Central memory CD4-positive, alpha-beta T cell (primary cell): ENCODE data around the gene PYCR2.

Source experiments
- DNase-seq: peaks from one replicate; pipeline ENCODE4 v3.0.0; 2022

Gene PYCR2

DNA sequence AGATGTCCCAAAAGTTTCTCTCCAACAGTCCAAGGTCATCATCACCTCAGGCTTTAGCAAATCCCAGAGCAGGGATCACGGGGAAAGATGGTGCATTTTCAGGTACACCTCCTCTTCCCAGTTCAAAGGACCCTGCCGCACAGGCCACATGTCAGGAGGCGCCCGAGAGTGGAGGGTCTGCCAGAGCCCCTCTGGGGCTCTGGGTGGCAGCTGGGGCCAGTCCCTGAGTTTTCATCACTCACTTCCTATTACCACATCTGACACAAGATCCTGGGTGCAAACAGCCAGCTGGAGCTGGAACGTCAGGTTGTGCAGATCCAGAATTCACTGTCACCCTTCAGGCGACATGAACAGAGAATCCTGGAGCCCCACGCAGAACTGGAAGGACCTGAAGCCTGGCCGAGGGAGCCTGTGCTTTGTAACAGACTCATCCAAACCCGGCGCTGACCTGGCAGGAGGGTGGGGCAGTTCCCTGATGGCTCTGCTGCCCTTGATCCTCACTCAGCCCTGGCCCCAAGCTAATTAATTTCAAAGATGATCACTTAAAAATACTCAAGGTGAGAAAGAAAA is 50.7 kb downstream of the PYCR2 start:
- no peak for DNase-seq

GRCh38 chr1:225872075-225872430 is 52.0 kb downstream of the PYCR2 start:
- DNase-seq: no peak

GRCh38 chr1:225871359-225872074 is 52.5 kb downstream of the PYCR2 start:
- no peak for DNase-seq

GRCh38 chr1:225870911-225871310 is 53.1 kb downstream of the PYCR2 start:
- no peak for DNase-seq
